GM12892 (cell line): Measurements from ENCODE around the gene OVCH2.

Source experiments
- DNase-seq: peaks from one replicate; pipeline ENCODE4 v3.0.0; 2011; ENCODE audit not compliant: insufficient read length
- FAIRE-seq: peaks from 2 replicates; lab custom pipeline; 2011; peaks lifted over from hg19 to GRCh38; lab: Jason Lieb, UNC
- POLR2A ChIP-seq: IDR thresholded peaks from 2 replicates; pipeline ENCODE4 v1.6.1; 2011; ENCODE audit warnings: low read depth, low read length, control low read depth
- POLR2AphosphoS5 ChIP-seq: IDR thresholded peaks from 2 replicates; pipeline ENCODE4 v1.6.1; 2011; ENCODE audit warnings: low read depth, low read length, control low read depth
- TAF1 ChIP-seq: IDR thresholded peaks from 2 replicates; pipeline ENCODE4 v1.6.1; 2011; ENCODE audit warnings: low read depth, mild to moderate bottlenecking, control low read depth, low read length, borderline replicate concordance

The OVCH2 gene

GRCh38 chr11:7688238-7688826 lies 17.9 kb downstream of the OVCH2 start:
- DNase-seq (no peak), FAIRE-seq (peak; percentile 93)
- no peak for TF ChIP-seq POLR2AphosphoS5
- no peak for TF ChIP-seq POLR2A
- TF ChIP-seq TAF1 = no peak

GRCh38 chr11:7687386-7687785 lies 18.9 kb downstream of the OVCH2 start:
- no peak for FAIRE-seq
- DNase-seq = no peak
- no peak for TF ChIP-seq POLR2A
- no peak for TF ChIP-seq POLR2AphosphoS5
- TF ChIP-seq TAF1 = no peak

DNA sequence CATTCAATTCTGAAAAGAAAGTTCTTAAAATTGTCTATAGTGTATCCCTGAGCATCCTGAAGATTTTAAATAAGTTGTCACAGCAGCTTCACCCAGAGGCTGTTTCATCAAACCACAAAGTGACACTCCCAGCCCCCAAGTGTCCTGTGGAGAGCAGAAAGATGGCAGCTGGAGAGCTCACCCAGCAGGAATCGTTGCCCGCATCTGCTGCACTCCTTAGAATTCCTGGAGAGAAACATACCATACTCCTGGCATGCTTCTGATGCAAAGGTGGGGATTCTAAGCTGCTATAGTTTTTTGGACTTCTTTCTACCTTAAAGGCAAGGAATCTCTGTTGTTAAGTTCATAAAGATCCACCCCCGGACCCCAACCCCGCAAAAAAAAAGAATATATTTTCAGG lies 19.5 kb downstream of the OVCH2 start:
- no peak for FAIRE-seq
- no peak for DNase-seq
- no peak for TF ChIP-seq POLR2AphosphoS5
- TF ChIP-seq POLR2A = no peak
- TF ChIP-seq TAF1 = no peak

DNA sequence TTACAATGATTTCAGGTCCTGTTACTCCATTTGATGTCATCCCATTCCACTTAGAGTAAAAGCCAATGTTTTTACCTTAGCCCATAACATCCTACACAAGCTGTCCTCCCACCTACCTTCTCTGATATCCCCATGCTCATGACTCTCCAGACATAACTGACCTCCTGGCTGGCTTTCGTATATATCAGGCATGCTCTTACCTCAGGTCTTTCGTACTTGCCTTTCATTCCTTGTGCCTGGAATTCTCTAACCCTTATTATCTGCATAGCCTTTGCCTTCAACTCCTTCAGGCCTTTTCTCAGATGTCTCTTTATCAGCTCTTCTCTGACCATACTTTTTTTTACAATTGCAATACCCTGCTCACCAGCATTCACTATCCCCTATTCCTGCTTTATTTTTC lies 22.7 kb downstream of the OVCH2 start:
- FAIRE-seq = peak; percentile 36
- TF ChIP-seq POLR2A (no peak), TAF1 (no peak), POLR2AphosphoS5 (no peak)

GRCh38 chr11:7677796-7678201 lies 28.5 kb downstream of the OVCH2 start:
- DNase-seq (no peak), FAIRE-seq (no peak)
- no peak for TF ChIP-seq POLR2A
- no peak for TF ChIP-seq POLR2AphosphoS5
- TF ChIP-seq TAF1 = no peak

More for the DNA sequence above, 22.7 kb downstream of the OVCH2 start:
- DNase-seq = no peak

DNA sequence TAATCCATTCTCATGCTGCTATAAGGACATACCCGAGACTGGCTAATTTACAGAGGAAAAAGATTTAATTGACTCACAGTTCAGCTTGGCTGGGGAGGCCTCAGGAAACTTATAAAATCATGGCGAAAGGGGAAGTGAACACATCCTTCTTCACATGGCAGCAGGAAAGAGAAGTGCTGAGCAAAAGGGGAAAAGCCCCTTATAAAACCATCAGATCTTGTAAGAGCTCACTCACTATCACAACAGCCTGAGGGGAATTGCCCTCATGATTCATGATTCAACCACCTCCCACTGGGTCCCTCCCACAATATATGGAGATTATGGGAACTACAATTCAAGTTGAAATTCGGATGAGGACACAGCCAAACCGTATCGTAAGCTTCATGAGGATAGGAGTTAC lies 29.2 kb downstream of the OVCH2 start:
- DNase-seq (no peak), FAIRE-seq (no peak)
- TF ChIP-seq POLR2A = no peak
- no peak for TF ChIP-seq POLR2AphosphoS5
- no peak for TF ChIP-seq TAF1

GRCh38 chr11:7675631-7676030 lies 30.6 kb downstream of the OVCH2 start:
- TF ChIP-seq POLR2AphosphoS5 (no peak), TAF1 (no peak), POLR2A (no peak)
- FAIRE-seq (no peak), DNase-seq (no peak)

- FAIRE-seq = no peak
- DNase-seq = no peak
- TF ChIP-seq POLR2AphosphoS5 = no peak
- TF ChIP-seq POLR2A = no peak
- TF ChIP-seq TAF1 = no peak
Measured at GRCh38 chr11:7673724-7674434, 32.4 kb downstream of the OVCH2 start.

DNA sequence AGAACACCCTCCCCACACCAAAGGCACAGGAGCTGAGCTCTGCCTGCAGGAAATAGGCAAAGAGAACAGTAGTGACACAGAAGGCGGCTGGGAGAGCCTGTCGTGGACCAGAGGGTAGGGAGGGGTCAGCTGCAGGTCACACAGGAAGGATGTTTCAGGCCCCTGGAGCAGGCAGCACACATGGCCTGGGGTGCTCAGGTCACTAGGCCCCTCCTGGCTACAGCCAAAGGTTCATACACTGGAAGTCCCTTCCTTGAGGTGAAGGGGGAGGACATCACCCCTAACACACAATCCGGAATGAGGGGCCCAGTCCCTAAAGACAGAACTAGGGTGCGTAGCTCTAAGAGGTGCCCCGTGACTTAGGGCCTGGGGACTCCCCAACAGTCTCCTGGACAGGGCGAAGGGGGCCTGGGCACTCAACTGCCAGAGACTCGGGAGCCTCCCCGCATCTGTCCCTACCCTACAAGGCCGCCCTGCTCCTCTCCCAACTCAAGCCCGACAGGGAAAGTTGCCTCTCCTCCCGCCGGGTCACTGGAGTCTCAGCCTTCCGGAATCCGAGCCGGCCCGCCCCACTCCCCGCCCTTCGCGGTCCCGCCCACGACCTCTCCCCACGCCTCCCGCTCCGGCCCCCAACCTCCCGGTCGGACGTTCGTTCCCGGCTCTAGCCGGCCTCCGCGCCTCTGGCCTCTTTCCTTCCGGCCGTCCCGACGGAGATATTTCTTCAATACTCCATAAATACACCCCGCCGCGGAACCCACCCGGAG lies 33.1 kb downstream of the OVCH2 start, which contains the start of gene CYB5R2:
TSS of gene CYB5R2 (minus strand) at position 541 of the 764 bp plus-strand sequence. CDS start 675 bp downstream, outside the sequence.
- DNase-seq (no peak), FAIRE-seq (no peak)
- no peak for TF ChIP-seq POLR2AphosphoS5

- FAIRE-seq (no peak), DNase-seq (no peak)
- no peak for TF ChIP-seq POLR2AphosphoS5
- TF ChIP-seq TAF1 = no peak
- no peak for TF ChIP-seq POLR2A
Measured at GRCh38 chr11:7672276-7672959, 33.9 kb downstream of the OVCH2 start.

DNA sequence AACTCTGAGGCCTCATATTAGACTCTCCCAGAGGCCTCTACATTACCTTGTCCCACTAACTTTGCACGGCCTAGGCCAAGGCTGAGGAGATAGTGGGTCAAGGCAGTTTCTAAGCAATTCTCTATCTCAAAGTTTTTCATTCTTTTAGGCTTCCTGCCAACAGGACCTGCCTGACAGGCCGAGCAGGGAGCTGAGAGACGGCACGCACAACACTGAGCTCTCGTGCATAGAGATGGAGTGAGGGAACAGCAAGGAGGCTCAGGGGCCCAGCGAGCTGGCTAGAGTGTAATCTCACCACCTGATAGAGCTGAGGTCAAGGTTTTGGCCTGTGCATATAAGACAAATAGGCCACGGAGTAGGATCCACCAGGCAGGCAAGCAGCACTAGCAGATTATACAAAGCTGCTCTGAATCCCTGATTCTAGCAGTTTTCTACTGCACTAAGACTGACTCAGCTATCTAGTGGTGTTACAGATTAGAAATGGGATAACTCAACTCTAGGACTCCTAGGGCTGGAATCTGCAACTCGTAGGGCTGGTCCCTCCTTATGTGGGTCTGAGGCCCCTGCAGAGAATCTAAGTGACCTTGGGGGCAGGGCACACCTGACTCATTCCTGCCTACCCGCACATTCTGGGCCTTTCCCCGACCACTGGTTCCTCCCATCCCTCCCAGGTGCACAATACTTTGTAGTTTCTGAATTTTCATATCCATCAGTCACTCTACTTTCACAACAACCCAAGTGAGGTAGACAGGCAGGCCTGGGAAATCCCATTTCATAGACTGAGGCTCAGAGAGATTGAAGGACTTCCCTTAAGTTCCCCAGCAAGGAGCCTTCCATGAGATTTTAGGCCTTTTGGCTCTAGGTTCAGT lies 34.7 kb downstream of the OVCH2 start:
- FAIRE-seq (peak; percentile 96), DNase-seq (peak; percentile 53)
- peak; percentile 61; the same call in 1 of the 2 replicates for TF ChIP-seq POLR2AphosphoS5
- no peak; the same call in 1 of the 2 replicates for TF ChIP-seq POLR2A
- no peak for TF ChIP-seq TAF1
